Esophagus squamous epithelium (tissue), 4 donors: ENCODE data around the gene ADK.

Experiments used
- CTCF ChIP-seq, 6 experiments: fragments of 450-650 bp in 4 of 6; fragments of 200-600 bp in 2 of 6; sonication (generic) in 2 of 6; IDR thresholded peaks; one replicate each; pipeline ENCODE4 v1.5.1; 2016 to 2019; ENCODE audit warnings: antibody characterized with exemption in 6 of 6, mild to moderate bottlenecking in 4 of 6, moderate library complexity in 4 of 6
- POLR2A ChIP-seq, 4 donors: fragments of 450-650 bp; IDR thresholded peaks; one replicate each; pipeline ENCODE4 v1.6.1; 2017; ENCODE audit warnings: antibody characterized with exemption in 4 of 4, mild to moderate bottlenecking in 4 of 4, moderate library complexity in 3 of 4

- TF ChIP-seq POLR2A (IDR thresholded peaks at IDR 0.05): no peak
- no peak for TF ChIP-seq CTCF (IDR thresholded peaks at IDR 0.05)
These were observed 557.2 kb downstream of the ADK start for GRCh38 chr10:74708246-74708645.
